Vagina (tissue), 2 donors: ENCODE results near the gene SURF4. TPM values are rescaled to one million over a fixed set of nuclear protein-coding genes. Genes with fewer than 3 reads are reported as not detected.

ENCODE experiments used
- DNase-seq, 2 donors: peaks; one replicate each; pipeline ENCODE4 v3.0.0-alpha.2; 2017; ENCODE audit errors: extremely low spot score in 2 of 2
- H3K27ac ChIP-seq: fragments of 200-600 bp; sonication (generic); one replicate; pipeline ENCODE4 v1.5.1; 2019
- H3K27me3 ChIP-seq: fragments of 200-600 bp; sonication (generic); one replicate; pipeline ENCODE4 v1.5.1; 2019
- H3K36me3 ChIP-seq, 2 donors: fragments of 200-600 bp; sonication (generic); one replicate each; pipeline ENCODE4 v1.5.1; 2017 to 2019
- H3K4me1 ChIP-seq: fragments of 200-600 bp; sonication (generic); one replicate; pipeline ENCODE4 v1.5.1; 2019
- H3K4me3 ChIP-seq, 2 donors: fragments of 200-600 bp; sonication (generic); 1 replicate in 1 of 2; 2 replicates in 1 of 2; pipeline ENCODE4 v1.5.1; 2016 to 2019
- H3K9me3 ChIP-seq: fragments of 200-600 bp; sonication (generic); one replicate; pipeline ENCODE4 v1.5.1; 2019
- POLR2A ChIP-seq, 2 donors: fragments of 450-650 bp; IDR thresholded peaks; one replicate each; pipeline ENCODE4 v1.6.1; 2017; ENCODE audit warnings: antibody characterized with exemption in 2 of 2, mild to moderate bottlenecking in 2 of 2, moderate library complexity in 2 of 2
- POLR2AphosphoS5 ChIP-seq, 2 donors: sonication (generic); formaldehyde crosslinking; IDR thresholded peaks; one replicate each; pipeline ENCODE4 v1.9.0; 2017; ENCODE audit warnings: antibody characterized with exemption in 2 of 2, mild to moderate bottlenecking in 2 of 2, low read depth in 1 of 2; ENCODE audit not compliant: insufficient read depth in 1 of 2
- intact Hi-C: fragments of 100-400 bp; cut with DNase I; formaldehyde crosslinking; loops from one replicate; pipeline ENCODE4 v1.15.1; 2023
- total RNA-seq: library from RNA; depleted of rRNA; stranded (reverse); fragments of >200 nt; gene quantifications from one replicate; pipeline ENCODE4 v1.2.3, GENCODE V29; 2016
- TF ChIP-seq, protein P1 (sequence below), 3 experiments: fragments of 450-650 bp in 2 of 3; fragments of 200-600 bp in 1 of 3; sonication (generic) in 1 of 3; IDR thresholded peaks; one replicate each; pipeline ENCODE4 v1.5.1; 2017 to 2019; ENCODE audit warnings: antibody characterized with exemption in 3 of 3, mild to moderate bottlenecking in 2 of 3, moderate library complexity in 2 of 3

The SURF4 gene
- total RNA-seq, 1 donor from 2014 or later, result 112 TPM

- intact Hi-C loops, result no loop called here
- TF ChIP-seq POLR2A (IDR thresholded peaks at IDR 0.05) (no peak), POLR2AphosphoS5 (IDR thresholded peaks at IDR 0.05; ENCODE audit: insufficient read depth in 1 of 2, low read depth in 1 of 2) (no peak)
- TF ChIP-seq, protein P1, sequence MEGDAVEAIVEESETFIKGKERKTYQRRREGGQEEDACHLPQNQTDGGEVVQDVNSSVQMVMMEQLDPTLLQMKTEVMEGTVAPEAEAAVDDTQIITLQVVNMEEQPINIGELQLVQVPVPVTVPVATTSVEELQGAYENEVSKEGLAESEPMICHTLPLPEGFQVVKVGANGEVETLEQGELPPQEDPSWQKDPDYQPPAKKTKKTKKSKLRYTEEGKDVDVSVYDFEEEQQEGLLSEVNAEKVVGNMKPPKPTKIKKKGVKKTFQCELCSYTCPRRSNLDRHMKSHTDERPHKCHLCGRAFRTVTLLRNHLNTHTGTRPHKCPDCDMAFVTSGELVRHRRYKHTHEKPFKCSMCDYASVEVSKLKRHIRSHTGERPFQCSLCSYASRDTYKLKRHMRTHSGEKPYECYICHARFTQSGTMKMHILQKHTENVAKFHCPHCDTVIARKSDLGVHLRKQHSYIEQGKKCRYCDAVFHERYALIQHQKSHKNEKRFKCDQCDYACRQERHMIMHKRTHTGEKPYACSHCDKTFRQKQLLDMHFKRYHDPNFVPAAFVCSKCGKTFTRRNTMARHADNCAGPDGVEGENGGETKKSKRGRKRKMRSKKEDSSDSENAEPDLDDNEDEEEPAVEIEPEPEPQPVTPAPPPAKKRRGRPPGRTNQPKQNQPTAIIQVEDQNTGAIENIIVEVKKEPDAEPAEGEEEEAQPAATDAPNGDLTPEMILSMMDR (IDR thresholded peaks at IDR 0.05), result no peak
- no peaks in the 10 kb centered on the region for H3K36me3 ChIP-seq
- H3K27ac ChIP-seq, result no peak overlapping the region
- H3K4me1 ChIP-seq, result no peaks in the 10 kb centered on the region
- H3K27me3 ChIP-seq, result no peaks in the 10 kb centered on the region
- DNase-seq, result no peak
- H3K9me3 ChIP-seq, result no peaks in the 10 kb centered on the region
- H3K4me3 ChIP-seq, result no peak overlapping the region
Observed at GRCh38 chr9:133384736-133385321, 9.0 kb upstream of the SURF4 start.

GRCh38 chr9:133383438-133383837 is 7.6 kb upstream of the SURF4 start:
- Histone ChIP-seq H3K27ac (no peak overlapping the region), H3K36me3 (no peaks in the 10 kb centered on the region), H3K27me3 (no peaks in the 10 kb centered on the region), H3K4me1 (no peaks in the 10 kb centered on the region), H3K9me3 (no peaks in the 10 kb centered on the region), H3K4me3 (no peak overlapping the region)
- DNase-seq, result no peak
- intact Hi-C loops, result no loop called here
- TF ChIP-seq POLR2A (IDR thresholded peaks at IDR 0.05) (no peak), POLR2AphosphoS5 (IDR thresholded peaks at IDR 0.05; ENCODE audit: insufficient read depth in 1 of 2, low read depth in 1 of 2) (no peak)
- TF ChIP-seq, protein P1 (IDR thresholded peaks at IDR 0.05), result no peak

GRCh38 chr9:133382507-133383141 is 6.8 kb upstream of the SURF4 start:
- TF ChIP-seq POLR2AphosphoS5 (IDR thresholded peaks at IDR 0.05; ENCODE audit: insufficient read depth in 1 of 2, low read depth in 1 of 2) (no peak), POLR2A (IDR thresholded peaks at IDR 0.05) (no peak)
- TF ChIP-seq, protein P1 (IDR thresholded peaks at IDR 0.05), result no peak
- Histone ChIP-seq H3K9me3 (no peaks in the 10 kb centered on the region), H3K27me3 (no peaks in the 10 kb centered on the region), H3K4me3 (no peak overlapping the region), H3K4me1 (no peaks in the 10 kb centered on the region), H3K36me3 (no peaks in the 10 kb centered on the region), H3K27ac (no peak overlapping the region)
- intact Hi-C loops, result no loop called here
- no peak for DNase-seq

GRCh38 chr9:133380734-133381133 is 4.9 kb upstream of the SURF4 start:
- no peaks in the 10 kb centered on the region for H3K27me3 ChIP-seq
- intact Hi-C loops, result no loop called here
- H3K36me3 ChIP-seq, result no peaks in the 10 kb centered on the region
- no peak for TF ChIP-seq POLR2AphosphoS5 (IDR thresholded peaks at IDR 0.05; ENCODE audit: insufficient read depth in 1 of 2, low read depth in 1 of 2)
- no peak for TF ChIP-seq POLR2A (IDR thresholded peaks at IDR 0.05)
- TF ChIP-seq, protein P1 (IDR thresholded peaks at IDR 0.05), result no peak
- peaks cover 12% of the 10 kb centered on the region for H3K4me1 ChIP-seq
- H3K4me3 ChIP-seq, result no peak overlapping the region
- H3K9me3 ChIP-seq, result no peaks in the 10 kb centered on the region
- no peak overlapping the region for H3K27ac ChIP-seq
- DNase-seq, result no peak
